ENCODE data around the gene ANKRD13C.
"Not testable (repeated sequence)": the region's sequence is repeated elsewhere in the genome, so short reads cannot be mapped to it uniquely, and the experiment has no call there.

ANKRD13C gene, protein sequence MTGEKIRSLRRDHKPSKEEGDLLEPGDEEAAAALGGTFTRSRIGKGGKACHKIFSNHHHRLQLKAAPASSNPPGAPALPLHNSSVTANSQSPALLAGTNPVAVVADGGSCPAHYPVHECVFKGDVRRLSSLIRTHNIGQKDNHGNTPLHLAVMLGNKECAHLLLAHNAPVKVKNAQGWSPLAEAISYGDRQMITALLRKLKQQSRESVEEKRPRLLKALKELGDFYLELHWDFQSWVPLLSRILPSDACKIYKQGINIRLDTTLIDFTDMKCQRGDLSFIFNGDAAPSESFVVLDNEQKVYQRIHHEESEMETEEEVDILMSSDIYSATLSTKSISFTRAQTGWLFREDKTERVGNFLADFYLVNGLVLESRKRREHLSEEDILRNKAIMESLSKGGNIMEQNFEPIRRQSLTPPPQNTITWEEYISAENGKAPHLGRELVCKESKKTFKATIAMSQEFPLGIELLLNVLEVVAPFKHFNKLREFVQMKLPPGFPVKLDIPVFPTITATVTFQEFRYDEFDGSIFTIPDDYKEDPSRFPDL

DNA sequence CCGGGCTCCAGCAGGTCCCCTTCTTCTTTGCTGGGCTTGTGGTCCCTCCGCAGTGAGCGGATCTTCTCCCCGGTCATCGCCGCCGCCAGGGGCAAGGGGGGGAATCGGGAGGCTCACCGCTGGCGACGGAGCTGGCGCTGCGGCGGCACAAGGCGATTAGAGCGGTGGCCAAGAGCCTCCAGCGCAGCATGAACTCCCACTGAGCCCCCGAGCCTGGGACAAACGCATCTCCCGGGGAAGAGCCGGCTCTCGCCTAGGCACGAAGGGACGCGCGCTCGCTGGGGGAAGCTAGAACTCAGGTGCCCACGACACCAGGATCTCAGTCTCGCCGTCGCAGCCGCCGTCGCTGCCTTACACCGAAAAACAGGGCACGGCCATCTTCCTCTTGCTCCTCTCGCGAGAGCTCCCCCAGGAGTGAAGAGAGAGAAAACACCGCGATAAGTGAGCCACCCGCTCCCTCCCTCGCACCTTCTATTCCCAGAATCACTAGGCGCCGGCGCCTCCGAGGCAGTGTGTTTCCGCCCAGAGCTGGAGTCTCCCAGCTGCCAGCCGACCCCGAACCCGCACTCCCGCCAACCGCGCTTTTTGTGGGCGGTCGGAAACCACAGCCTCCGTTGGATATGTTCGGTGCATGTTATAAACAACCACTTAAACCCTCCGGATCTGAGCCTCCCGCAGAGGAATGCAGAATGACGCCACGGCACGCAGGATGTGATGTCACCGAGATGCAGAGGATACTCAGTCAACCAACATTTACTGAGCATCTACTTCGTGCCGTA is at the start of gene ANKRD13C:
ANKRD13C (minus strand) TSS at position 391 of the 779 bp plus-strand sequence; CDS start at position 77, 314 bp downstream.
- peak; percentile 72 for DNase-seq

DNA sequence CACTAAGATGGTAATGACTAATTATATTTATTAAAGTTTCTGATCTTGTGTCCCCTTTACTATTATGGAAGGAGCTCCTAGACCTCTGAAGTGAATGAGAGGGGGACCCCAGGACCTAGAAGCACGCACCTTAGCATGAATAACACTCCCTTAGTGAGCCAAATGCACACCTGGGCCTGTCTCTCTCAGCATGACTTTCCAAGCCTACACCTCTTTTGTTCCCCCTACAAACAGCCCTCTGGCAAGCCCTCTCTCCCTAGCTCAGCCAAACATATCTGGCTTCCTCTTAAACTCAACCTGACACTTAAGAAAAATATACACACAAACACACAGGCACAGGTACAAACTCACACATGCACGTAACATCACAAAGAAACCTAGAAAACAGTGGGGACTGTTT is 49.2 kb upstream of the ANKRD13C start:
- no peak for DNase-seq

- DNase-seq, result no peak
These were observed 47.5 kb upstream of the ANKRD13C start for GRCh38 chr1:70401974-70402373.

GRCh38 chr1:70400335-70400734 is 45.8 kb upstream of the ANKRD13C start:
- DNase-seq, result no peak

DNA sequence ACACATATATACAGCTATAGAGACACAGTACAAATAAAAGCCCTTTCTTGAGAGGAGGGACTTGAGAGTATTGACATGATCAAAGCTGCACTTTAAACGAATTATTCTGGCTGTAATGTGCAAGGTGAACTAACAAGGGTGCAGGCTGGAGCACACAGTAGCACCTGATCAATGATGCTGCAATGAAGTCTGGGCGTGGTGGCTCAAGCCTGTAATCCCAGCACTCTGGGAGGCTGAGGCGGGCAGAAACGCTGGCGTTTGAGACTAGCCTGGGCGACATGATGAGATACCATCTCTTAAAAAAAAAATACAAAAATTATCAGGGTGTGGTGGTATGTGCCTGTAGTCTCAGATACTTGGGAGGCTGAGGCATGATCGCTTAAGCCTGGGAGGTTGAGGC is 42.5 kb upstream of the ANKRD13C start:
- no peak for DNase-seq

DNA sequence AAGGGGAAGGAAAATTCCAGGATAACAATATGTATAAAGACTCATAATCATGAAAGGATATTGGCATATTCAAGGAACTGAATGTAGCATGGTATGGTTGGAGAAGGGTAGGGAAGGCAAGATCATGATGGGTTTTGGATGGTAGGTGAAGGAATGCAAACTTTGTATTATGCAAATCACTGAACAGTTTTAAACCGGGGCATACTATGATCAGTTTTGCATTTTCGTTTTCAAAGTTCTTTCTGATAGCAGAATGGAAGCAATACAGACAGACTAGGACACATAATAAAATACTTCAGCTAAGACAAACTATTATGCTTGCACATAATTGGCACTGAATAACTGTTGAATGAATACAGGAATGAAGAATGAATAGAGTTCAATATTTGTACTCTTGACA is 42.1 kb upstream of the ANKRD13C start:
- DNase-seq, result no peak

- no peak for DNase-seq
These were observed 38.1 kb upstream of the ANKRD13C start for GRCh38 chr1:70392626-70393025.

- no peak for DNase-seq
These were observed 33.0 kb upstream of the ANKRD13C start for GRCh38 chr1:70387507-70387906.

GRCh38 chr1:70386121-70386520 is 31.6 kb upstream of the ANKRD13C start:
- no peak for DNase-seq

DNA sequence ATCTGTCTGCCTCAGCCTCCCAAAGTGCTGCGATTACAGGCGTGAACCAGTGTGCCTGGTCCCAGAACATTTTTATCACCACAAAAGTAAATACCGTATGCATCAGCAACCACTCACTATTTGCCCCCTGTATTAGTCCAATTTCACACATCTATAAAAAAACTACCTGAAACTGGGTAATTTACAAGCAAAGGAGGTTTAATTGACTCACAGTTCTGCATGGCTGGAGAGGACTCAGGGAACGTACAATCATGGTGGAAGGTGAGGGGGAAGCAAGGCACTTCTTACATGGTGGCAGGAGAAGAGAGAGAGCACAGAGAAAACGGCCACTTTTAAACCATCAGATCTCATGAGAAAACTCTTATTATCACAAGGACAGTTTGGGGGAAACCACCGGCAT is 31.0 kb upstream of the ANKRD13C start:
- no peak for DNase-seq

DNA sequence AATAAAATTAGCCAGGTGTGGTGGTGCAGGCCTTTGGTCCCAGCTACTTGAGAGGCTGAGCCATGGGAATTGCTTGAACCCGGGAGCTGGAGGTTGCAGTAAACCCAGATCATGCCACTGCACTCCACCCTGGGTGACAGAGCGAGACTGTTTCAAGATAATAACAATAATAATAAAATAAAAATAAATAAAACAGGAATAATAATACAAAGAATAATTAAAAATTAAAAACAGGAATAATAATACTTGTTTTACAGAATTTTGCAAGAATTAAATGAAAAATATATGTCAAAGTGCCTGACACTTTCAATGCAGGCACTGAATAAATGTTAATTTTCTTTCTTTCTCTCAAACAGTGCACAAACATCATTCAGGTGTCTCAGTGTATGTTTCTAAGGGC is 30.0 kb upstream of the ANKRD13C start:
- no peak for DNase-seq

DNA sequence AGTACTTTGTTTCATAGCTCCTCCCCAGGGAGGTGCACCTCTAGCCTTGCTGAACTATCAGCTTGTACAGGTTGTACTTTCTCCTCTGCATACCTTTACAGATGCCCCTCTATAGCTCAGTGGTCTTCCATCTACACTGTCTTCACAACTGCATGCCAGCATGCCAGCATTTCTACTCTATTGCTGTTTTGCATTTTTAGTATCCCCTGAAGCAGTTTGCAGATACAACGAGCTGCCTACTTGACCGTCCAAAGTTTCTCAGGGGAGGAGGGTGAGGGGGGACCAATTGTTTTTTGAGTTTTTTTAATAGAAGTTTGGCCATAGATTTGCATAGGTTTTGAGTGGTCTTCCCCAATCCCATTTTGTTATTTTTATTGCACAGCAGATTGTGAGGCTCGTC is 29.0 kb upstream of the ANKRD13C start:
- no peak for DNase-seq

DNA sequence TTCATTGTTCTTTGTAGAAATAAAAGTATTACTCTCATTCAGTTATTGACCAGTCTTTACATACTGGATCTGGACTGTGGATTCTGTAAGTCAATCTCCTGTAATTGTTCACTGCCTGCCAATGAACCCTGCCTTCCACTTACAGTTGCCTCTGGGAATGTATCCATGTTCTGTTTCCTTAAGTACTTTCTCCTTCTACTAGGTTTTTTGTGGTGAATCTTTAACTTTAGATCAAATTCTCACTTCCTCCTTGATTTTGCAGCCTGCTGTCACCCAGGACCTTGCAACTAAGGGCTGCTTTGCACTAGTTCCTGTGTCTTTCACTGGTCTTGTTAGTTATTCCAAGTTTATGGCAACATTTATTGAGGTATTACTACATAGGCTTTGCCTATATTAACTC is 28.2 kb upstream of the ANKRD13C start:
- no peak for DNase-seq

DNA sequence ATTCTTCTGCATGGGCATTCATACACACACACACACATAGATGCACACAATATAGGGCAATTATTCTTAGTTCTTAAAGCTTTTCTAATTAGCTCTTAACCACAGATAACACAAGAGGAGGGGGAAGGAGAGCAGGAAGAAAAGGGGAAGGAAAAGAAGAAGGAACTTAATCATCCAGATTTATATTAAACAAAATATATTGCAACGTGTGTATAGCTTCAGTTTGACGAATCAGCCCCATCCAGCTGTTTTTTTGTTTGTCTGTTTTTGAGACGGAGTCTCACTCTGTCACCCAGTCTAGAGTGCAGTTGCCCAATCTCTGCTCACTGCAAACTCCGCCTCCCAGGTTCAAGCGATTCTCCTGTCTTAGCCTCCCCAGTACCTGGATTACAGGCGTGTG is 21.7 kb upstream of the ANKRD13C start:
- no peak for DNase-seq

GRCh38 chr1:70373580-70373979 is 19.1 kb upstream of the ANKRD13C start:
- DNase-seq, result not testable (repeated sequence)

DNA sequence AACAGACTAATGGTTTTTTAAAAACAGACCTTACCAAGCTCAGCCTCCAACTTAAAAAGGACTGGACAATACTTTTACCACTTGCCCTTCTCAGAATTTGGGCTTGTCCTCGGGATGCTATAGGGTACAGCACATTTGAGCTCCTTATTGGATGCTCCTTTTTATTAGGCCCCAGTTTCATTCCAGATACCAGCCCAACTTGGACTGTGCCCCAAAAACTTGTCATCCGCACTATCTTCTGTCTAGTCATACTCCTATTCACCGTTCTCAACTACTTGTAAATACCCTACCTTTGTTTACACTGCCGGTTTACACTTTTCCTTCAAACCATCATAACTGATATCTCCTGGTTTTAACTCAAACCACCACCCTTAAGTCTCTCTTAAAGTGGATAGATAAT is 17.9 kb upstream of the ANKRD13C start:
- no peak for DNase-seq

GRCh38 chr1:70371586-70371985 is 17.1 kb upstream of the ANKRD13C start:
- not testable (repeated sequence) for DNase-seq

- DNase-seq, result not testable (repeated sequence)
These were observed 12.9 kb upstream of the ANKRD13C start for GRCh38 chr1:70367397-70367796.

- DNase-seq, result not testable (repeated sequence)
These were observed 12.5 kb upstream of the ANKRD13C start for GRCh38 chr1:70366997-70367396.

DNA sequence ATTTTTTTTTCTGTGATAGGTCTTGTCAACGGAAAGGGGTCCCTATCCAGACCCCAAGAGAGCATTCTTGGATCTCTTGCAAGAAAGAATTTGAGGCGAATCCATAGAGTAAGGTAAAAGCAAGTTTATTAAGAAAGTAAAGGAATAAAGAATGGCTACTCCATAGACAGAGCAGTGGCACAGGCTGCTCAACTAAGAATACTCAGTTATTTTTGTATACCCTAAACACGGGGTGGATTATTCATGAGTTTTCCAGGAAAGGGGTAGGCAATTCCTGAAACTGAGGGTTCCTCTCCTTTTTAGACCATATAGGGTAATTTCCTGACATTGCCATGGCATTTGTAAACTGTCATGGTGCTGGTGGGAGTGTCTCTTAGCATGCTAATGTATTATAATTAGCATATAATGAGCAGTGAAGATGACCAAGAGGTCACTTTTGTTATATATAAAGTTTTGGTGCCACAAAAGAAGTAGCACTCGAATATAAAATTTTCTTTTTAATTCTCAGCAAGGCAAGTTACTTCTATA is 12.0 kb upstream of the ANKRD13C start:
- DNase-seq, result not testable (repeated sequence)

DNA sequence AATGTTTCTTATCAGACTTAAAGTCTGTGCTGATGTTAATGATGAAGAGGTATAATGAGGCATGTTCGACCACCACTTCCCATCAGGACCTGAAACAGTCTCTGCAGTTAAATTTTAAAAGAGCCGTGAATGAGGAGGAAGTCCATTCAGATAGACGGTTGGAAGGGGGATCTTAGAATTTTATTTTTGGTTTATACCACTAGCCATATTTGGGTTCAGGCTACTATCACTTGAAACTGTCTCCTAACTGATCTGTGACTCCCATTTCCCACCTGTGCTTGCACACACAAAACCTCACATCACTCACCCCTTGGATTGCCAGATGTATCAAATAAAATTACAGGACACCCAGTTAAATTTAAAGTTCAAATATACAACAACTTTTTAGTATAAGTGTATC is 9.9 kb upstream of the ANKRD13C start:
- DNase-seq, result no peak

GRCh38 chr1:70361727-70362398 is 7.3 kb upstream of the ANKRD13C start:
- no peak for DNase-seq

DNA sequence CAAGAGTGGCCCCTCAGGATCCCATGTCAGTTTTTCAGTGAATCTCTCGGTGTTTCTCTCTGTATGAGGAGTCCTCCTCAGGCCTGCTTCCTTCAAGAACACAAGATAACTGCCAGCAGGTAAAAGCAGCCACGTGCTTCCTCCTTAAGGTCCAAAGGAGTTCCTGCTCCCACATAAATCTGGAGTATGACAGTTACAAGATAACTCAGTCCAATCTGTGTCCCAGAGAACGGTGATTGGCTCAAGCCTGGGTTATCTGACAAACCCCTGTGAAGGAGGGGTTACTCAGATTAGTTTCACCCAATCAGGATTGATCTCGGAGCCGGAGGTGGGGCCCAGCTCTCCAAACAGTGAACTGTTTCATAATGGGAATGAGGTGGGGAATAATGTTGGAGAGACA is 5.8 kb upstream of the ANKRD13C start:
- DNase-seq, result no peak
